Inflammatory macrophage treated with lipopolysaccharide for 1 hour (primary cell): ENCODE results near the gene C1orf122.

Experiments used
- DNase-seq, 2 donors: peaks; one replicate each; pipeline ENCODE4 v3.0.0-alpha.2; 2020 to 2022

Gene C1orf122

DNA sequence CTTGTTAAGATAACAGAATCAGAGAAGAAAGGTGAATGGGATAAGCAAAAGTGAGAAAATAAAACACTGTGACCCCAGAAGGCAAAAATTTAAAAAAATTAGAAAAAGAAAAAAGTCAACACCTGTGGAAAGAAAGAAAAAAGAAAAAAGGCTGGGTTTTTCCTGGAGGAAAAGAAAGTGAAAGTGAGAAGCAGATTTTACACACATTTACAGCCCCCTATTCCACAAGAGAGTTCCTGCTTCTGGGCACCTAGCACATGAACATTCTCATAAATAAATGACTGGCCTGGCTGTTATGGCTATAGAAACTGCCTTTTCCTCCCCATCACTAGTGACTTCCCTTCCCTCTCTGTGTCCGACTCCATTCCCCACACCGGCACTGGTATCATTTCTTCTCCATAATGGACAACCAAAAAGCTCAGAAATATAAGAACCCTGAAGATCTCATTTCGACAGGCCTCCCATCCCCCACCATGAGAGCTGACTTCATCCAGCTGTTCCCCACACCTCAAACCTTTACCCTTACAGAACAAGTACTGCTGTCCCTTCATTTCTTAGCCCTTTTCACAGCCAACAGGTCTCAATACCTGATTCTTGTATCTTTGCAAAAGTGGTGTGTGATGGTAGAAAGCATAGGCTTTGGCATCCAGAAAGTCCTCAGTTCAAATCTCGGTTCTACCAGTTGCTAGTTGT lies 39.2 kb downstream of the C1orf122 start:
- peak; percentile 56 to 61 for DNase-seq

DNA sequence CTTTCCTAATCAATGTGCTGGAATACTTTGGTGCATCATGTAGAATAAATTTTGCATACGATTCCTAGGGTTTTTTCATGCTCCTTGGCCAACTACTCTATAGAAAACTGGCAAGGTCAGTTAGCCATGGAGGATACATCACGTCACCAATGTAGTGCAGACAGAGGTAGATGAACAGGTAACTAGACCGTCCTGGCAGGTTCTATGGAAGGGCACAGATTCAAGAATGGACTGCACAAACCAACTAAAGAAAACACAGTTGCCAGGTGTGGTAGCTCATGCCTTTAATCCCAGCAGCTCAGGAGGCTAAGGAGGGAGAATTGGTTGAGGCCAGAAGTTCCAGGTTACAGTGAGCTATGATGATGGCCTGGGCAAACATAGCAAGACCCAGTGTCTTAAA lies 41.9 kb downstream of the C1orf122 start:
- DNase-seq = no peak

GRCh38 chr1:37850352-37850955 lies 42.9 kb downstream of the C1orf122 start:
- peak; percentile 82 to 85 for DNase-seq

GRCh38 chr1:37851262-37851661 lies 43.7 kb downstream of the C1orf122 start:
- peak in 1 of 2 donors; percentile 26 for DNase-seq

GRCh38 chr1:37851782-37852210 lies 44.2 kb downstream of the C1orf122 start:
- peak; percentile 57 to 60 for DNase-seq

GRCh38 chr1:37853157-37853556 lies 45.6 kb downstream of the C1orf122 start:
- no peak for DNase-seq

DNA sequence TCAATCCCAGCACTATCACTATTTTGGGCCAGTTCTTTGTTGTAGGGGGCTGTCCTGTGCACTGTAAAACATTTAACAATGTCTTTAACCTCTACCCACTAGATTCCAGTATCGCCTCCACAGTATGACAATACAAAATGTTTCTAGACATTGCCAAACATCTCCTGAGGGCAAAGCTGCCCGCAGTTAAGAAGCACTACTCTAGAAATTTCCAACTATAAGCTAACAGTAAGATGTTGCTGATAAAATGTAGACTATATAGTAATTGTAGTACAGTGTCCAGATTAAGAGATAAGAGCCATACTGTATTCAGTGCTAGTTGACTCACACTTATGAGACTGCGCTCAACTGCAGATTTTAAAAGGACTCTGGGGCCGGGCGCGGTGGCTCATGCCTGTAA lies 46.8 kb downstream of the C1orf122 start:
- no peak for DNase-seq
